Measurements from ENCODE around the gene TNFSF8. TPM values are rescaled to one million over a fixed set of nuclear protein-coding genes. Genes with fewer than 3 reads are reported as not detected.

Gene TNFSF8
- total RNA-seq, 1 experiment from 2014 or later, result not detected

DNA sequence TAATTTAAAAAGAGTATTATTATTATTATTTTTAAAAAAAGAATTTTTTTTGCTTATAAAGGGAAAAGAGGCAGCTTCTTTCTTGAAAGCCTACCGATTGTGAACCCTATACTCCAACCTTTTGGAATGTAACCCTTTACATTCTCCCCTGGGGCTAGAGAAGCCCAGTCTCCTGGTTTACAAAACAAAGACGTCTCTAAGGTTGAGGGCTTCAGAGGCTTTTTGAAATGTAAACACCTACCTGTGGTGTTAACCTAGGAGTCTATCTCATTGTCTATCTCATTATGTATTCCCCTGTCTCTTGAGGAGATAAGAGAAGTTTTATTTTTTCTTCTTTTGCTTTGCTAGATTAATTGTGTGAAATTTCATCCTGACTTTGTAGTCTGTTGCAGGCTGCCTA, 4.7 kb downstream of the TNFSF8 start:
- POLR2A ChIA-PET (ENCODE audit: unreplicated experiment), result no interaction called here
- H3K4me2 ChIP-seq, result no peak overlapping the region
- H3F3A ChIP-seq (ENCODE audit: insufficient read depth, low read depth), result no peaks in the 10 kb centered on the region
- no peak for DNase-seq
- intact Hi-C loops (cut with micrococcal nuclease; ENCODE audit: unreplicated experiment), result no loop called here
- H3K79me2 ChIP-seq (ENCODE audit: low read depth), result no peaks in the 10 kb centered on the region
- TF ChIP-seq, protein P1, sequence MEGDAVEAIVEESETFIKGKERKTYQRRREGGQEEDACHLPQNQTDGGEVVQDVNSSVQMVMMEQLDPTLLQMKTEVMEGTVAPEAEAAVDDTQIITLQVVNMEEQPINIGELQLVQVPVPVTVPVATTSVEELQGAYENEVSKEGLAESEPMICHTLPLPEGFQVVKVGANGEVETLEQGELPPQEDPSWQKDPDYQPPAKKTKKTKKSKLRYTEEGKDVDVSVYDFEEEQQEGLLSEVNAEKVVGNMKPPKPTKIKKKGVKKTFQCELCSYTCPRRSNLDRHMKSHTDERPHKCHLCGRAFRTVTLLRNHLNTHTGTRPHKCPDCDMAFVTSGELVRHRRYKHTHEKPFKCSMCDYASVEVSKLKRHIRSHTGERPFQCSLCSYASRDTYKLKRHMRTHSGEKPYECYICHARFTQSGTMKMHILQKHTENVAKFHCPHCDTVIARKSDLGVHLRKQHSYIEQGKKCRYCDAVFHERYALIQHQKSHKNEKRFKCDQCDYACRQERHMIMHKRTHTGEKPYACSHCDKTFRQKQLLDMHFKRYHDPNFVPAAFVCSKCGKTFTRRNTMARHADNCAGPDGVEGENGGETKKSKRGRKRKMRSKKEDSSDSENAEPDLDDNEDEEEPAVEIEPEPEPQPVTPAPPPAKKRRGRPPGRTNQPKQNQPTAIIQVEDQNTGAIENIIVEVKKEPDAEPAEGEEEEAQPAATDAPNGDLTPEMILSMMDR (conservative IDR thresholded peaks at IDR 0.05), result no peak
- no peak for TF ChIP-seq EZH2 (IDR thresholded peaks at IDR 0.05; ENCODE audit: low read depth)
- no peaks in the 10 kb centered on the region; the same call in 1 of the 2 replicates for H3K9me2 ChIP-seq (ENCODE audit: insufficient read depth)
- no peaks in the 10 kb centered on the region for H3K9me3 ChIP-seq (ENCODE audit: insufficient read depth, low read depth)
- H4K20me1 ChIP-seq (ENCODE audit: insufficient read depth), result no peaks in the 10 kb centered on the region; the same call in 1 of the 2 replicates
- no peaks in the 10 kb centered on the region for H3K4me1 ChIP-seq (replicated peaks; ENCODE audit: insufficient read depth)
- no peak overlapping the region for H2AFZ ChIP-seq
- H3K36me3 ChIP-seq (ENCODE audit: low read depth), result no peaks in the 10 kb centered on the region
- BruUV-seq (replicated peaks), result no TSS peak
- peaks cover 34% of the 10 kb centered on the region for H3K27me3 ChIP-seq (ENCODE audit: insufficient read depth, low read depth)
- H3K4me3 ChIP-seq, result no peak overlapping the region
- H3K27ac ChIP-seq, result no peak overlapping the region
- CTCF ChIA-PET, result no interaction called here

GRCh38 chr9:114925039-114925438, 5.4 kb downstream of the TNFSF8 start:
- CTCF ChIA-PET, result interaction anchor here (0.6 kb wide), 1 partner anchor 89 kb away, joined by 5 read pairs; no protein-coding TSS in a partner anchor

GRCh38 chr9:114924327-114924726, 6.1 kb downstream of the TNFSF8 start:
- no peaks in the 10 kb centered on the region; the same call in 1 of the 2 replicates for H3K9me2 ChIP-seq (ENCODE audit: insufficient read depth)
- ChIA-PET CTCF (interaction anchor here (0.7 kb wide), 1 partner anchor 561 kb away, joined by 5 read pairs; no protein-coding TSS in a partner anchor), POLR2A (ENCODE audit: unreplicated experiment) (no interaction called here)
- no peaks in the 10 kb centered on the region; the same call in 1 of the 2 replicates for H4K20me1 ChIP-seq (ENCODE audit: insufficient read depth)
- no peaks in the 10 kb centered on the region for H3K4me1 ChIP-seq (replicated peaks; ENCODE audit: insufficient read depth)
- no peaks in the 10 kb centered on the region for H3K36me3 ChIP-seq (ENCODE audit: low read depth)
- H3K27ac ChIP-seq, result no peak overlapping the region
- no peak for DNase-seq
- H3K9me3 ChIP-seq (ENCODE audit: insufficient read depth, low read depth), result no peaks in the 10 kb centered on the region
- no peak overlapping the region for H3K4me2 ChIP-seq
- H3K4me3 ChIP-seq, result no peak overlapping the region
- TF ChIP-seq, protein P1 (conservative IDR thresholded peaks at IDR 0.05), result no peak
- TF ChIP-seq EZH2 (IDR thresholded peaks at IDR 0.05; ENCODE audit: low read depth), result no peak
- no peaks in the 10 kb centered on the region for H3K79me2 ChIP-seq (ENCODE audit: low read depth)
- H2AFZ ChIP-seq, result no peak overlapping the region
- intact Hi-C loops (cut with micrococcal nuclease; ENCODE audit: unreplicated experiment), result loop anchor here (5.0 kb wide), 1 partner anchor 68 kb away; no protein-coding TSS in a partner anchor
- H3K27me3 ChIP-seq (ENCODE audit: insufficient read depth, low read depth), result peaks cover 29% of the 10 kb centered on the region
- BruUV-seq (replicated peaks), result no TSS peak
- H3F3A ChIP-seq (ENCODE audit: insufficient read depth, low read depth), result no peaks in the 10 kb centered on the region

More at GRCh38 chr9:114925039-114925438, 5.4 kb downstream of the TNFSF8 start:
- Histone ChIP-seq H3K4me2 (no peak overlapping the region), H3K36me3 (ENCODE audit: low read depth) (no peaks in the 10 kb centered on the region), H3K27me3 (ENCODE audit: insufficient read depth, low read depth) (peaks cover 29% of the 10 kb centered on the region), H2AFZ (no peak overlapping the region), H4K20me1 (ENCODE audit: insufficient read depth) (no peaks in the 10 kb centered on the region; the same call in 1 of the 2 replicates), H3K9me3 (ENCODE audit: insufficient read depth, low read depth) (no peaks in the 10 kb centered on the region), H3K4me1 (replicated peaks; ENCODE audit: insufficient read depth) (no peaks in the 10 kb centered on the region), H3K4me3 (no peak overlapping the region), H3K27ac (no peak overlapping the region), H3K9me2 (ENCODE audit: insufficient read depth) (no peaks in the 10 kb centered on the region; the same call in 1 of the 2 replicates), H3F3A (ENCODE audit: insufficient read depth, low read depth) (no peaks in the 10 kb centered on the region), H3K79me2 (ENCODE audit: low read depth) (no peaks in the 10 kb centered on the region)
- intact Hi-C loops (cut with micrococcal nuclease; ENCODE audit: unreplicated experiment), result no loop called here
- no peak for TF ChIP-seq EZH2 (IDR thresholded peaks at IDR 0.05; ENCODE audit: low read depth)
- TF ChIP-seq, protein P1 (conservative IDR thresholded peaks at IDR 0.05), result no peak
- POLR2A ChIA-PET (ENCODE audit: unreplicated experiment), result no interaction called here
- DNase-seq, result no peak
- BruUV-seq (replicated peaks), result no TSS peak

Data from PC-9 (cell line).